Nephron progenitor cell (in vitro differentiated cells): ENCODE measurements around the gene ATP2A1.

Experiments
- DNase-seq: peaks from one replicate; pipeline ENCODE4 v3.0.0; 2021
- H3K27ac Mint-ChIP-seq: 2 replicates; pipeline ENCODE4 v1.8.0; 2021; ENCODE audit warnings: mild to moderate bottlenecking, moderate library complexity, mixed read lengths
- H3K27me3 Mint-ChIP-seq: 2 replicates; pipeline ENCODE4 v1.8.0; 2021; ENCODE audit warnings: mild to moderate bottlenecking, low read depth, mixed read lengths; ENCODE audit not compliant: poor library complexity
- H3K36me3 Mint-ChIP-seq: 2 replicates; pipeline ENCODE4 v1.8.0; 2021; ENCODE audit warnings: low read depth, mixed read lengths
- H3K4me1 Mint-ChIP-seq: 2 replicates; pipeline ENCODE4 v1.8.0; 2021; ENCODE audit warnings: mixed read lengths
- H3K4me3 Mint-ChIP-seq: 2 replicates; pipeline ENCODE4 v1.8.0; 2021; ENCODE audit warnings: mild to moderate bottlenecking, moderate library complexity, mixed read lengths
- H3K9me3 Mint-ChIP-seq: 2 replicates; pipeline ENCODE4 v1.8.0; 2021; ENCODE audit warnings: mild to moderate bottlenecking, moderate library complexity, mixed read lengths
- TF ChIP-seq, protein P1 (sequence below): fragments of 200-600 bp; sonication (generic); IDR thresholded peaks from 2 replicates; pipeline ENCODE4 v1.5.0; 2021; ENCODE audit warnings: antibody characterized with exemption

The ATP2A1 gene

GRCh38 chr16:28872952-28873351 is 5.3 kb upstream of the ATP2A1 start:
- H3K27me3 Mint-ChIP-seq, result peaks cover 4% of the 10 kb centered on the region
- DNase-seq, result no peak
- no peaks in the 10 kb centered on the region for H3K9me3 Mint-ChIP-seq
- no peak overlapping the region for H3K27ac Mint-ChIP-seq
- no peak overlapping the region for H3K4me3 Mint-ChIP-seq
- TF ChIP-seq, protein P1, sequence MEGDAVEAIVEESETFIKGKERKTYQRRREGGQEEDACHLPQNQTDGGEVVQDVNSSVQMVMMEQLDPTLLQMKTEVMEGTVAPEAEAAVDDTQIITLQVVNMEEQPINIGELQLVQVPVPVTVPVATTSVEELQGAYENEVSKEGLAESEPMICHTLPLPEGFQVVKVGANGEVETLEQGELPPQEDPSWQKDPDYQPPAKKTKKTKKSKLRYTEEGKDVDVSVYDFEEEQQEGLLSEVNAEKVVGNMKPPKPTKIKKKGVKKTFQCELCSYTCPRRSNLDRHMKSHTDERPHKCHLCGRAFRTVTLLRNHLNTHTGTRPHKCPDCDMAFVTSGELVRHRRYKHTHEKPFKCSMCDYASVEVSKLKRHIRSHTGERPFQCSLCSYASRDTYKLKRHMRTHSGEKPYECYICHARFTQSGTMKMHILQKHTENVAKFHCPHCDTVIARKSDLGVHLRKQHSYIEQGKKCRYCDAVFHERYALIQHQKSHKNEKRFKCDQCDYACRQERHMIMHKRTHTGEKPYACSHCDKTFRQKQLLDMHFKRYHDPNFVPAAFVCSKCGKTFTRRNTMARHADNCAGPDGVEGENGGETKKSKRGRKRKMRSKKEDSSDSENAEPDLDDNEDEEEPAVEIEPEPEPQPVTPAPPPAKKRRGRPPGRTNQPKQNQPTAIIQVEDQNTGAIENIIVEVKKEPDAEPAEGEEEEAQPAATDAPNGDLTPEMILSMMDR, result no peak
- peaks cover 27% of the 10 kb centered on the region for H3K4me1 Mint-ChIP-seq
- H3K36me3 Mint-ChIP-seq, result peaks cover 34% of the 10 kb centered on the region

- DNase-seq, result peak; percentile 40
- Mint-ChIP-seq H3K4me3 (no peak overlapping the region), H3K9me3 (no peaks in the 10 kb centered on the region), H3K36me3 (peaks cover 33% of the 10 kb centered on the region), H3K27ac (no peak overlapping the region), H3K4me1 (peaks cover 34% of the 10 kb centered on the region), H3K27me3 (peaks cover 7% of the 10 kb centered on the region)
- TF ChIP-seq, protein P1, result peak; percentile 50
These were observed 4.6 kb upstream of the ATP2A1 start for GRCh38 chr16:28873543-28874201.

- TF ChIP-seq, protein P1, result no peak
- Mint-ChIP-seq H3K27ac (no peak overlapping the region), H3K4me1 (peaks cover 42% of the 10 kb centered on the region), H3K36me3 (peaks cover 25% of the 10 kb centered on the region), H3K4me3 (no peak overlapping the region), H3K27me3 (peaks cover 7% of the 10 kb centered on the region), H3K9me3 (no peaks in the 10 kb centered on the region)
- DNase-seq, result no peak
These were observed 3.9 kb upstream of the ATP2A1 start for GRCh38 chr16:28874406-28874805.

DNA sequence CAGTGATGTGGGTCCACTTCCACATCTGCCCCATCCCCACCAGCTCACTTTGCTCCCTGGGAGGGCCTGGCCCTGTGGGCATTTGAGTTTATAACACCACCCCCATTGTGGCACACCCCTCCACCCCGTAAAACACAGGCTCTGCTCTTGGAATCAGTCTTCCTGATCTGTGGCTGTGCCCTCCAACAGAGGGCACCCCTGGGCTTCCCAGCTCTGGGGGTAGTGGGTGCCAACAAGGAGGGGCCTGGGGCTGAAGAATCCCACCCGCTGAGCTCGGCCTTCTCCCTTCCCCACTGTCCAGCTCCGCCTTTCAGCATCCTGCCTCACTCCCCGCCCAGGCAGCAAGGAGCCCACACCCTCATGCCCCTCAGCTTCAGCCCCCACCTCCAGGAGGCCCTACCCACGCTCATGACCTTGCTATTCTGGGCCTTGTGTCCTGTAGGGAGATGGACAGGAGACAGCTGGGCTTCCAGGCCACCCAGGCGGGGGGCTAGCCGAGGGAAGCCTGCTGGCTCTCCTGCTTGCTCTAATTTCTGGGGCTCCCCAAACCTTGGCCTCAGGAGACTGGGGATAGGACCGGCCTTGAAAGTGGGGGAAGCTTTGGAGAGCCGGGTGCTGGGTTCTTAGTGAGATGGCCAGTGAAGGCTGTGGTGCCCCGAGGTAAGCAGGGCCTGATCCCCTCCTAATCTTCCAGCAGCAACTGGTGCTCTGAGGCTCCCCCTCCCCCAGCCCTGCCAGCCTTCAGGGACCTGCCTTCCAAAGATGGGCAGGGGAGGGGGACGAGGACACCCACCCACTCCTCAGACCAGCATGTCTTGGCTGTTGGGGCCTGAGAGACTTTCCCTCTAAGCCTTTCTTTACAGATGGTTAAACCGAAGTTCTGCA is 2.9 kb upstream of the ATP2A1 start:
- H3K9me3 Mint-ChIP-seq, result no peaks in the 10 kb centered on the region
- peak overlapping the region; percentile 57 for H3K27ac Mint-ChIP-seq
- no peak for DNase-seq
- TF ChIP-seq, protein P1, result no peak
- peaks cover 7% of the 10 kb centered on the region for H3K27me3 Mint-ChIP-seq
- H3K4me3 Mint-ChIP-seq, result no peak overlapping the region
- peaks cover 46% of the 10 kb centered on the region for H3K4me1 Mint-ChIP-seq
- peaks cover 16% of the 10 kb centered on the region for H3K36me3 Mint-ChIP-seq

- DNase-seq, result no peak
- H3K4me3 Mint-ChIP-seq, result no peak overlapping the region
These were observed 2.1 kb upstream of the ATP2A1 start for GRCh38 chr16:28876019-28876659.

More at GRCh38 chr16:28876019-28876659, 2.1 kb upstream of the ATP2A1 start:
- peaks cover 11% of the 10 kb centered on the region for H3K36me3 Mint-ChIP-seq
- H3K9me3 Mint-ChIP-seq, result no peaks in the 10 kb centered on the region
- H3K27ac Mint-ChIP-seq, result peak overlapping the region; percentile 95
- TF ChIP-seq, protein P1, result no peak
- H3K27me3 Mint-ChIP-seq, result peaks cover 7% of the 10 kb centered on the region
- H3K4me1 Mint-ChIP-seq, result peaks cover 54% of the 10 kb centered on the region
